Measurements from ENCODE around the gene CLCN6. TPM values are rescaled to one million over a fixed set of nuclear protein-coding genes. Genes with fewer than 3 reads are reported as not detected.

CLCN6 gene
- total and polyA plus RNA-seq, 2 of the 13 experiments (the other 11 are each of a cell fraction or from before 2014, with no cell fraction given), result 14.9 to 19.3 TPM

- no peak; the same call in 1 of the 2 replicates for TF ChIP-seq ZBTB33 (CRISPR knock-in tag; IDR thresholded peaks at IDR 0.05)
- no peak for TF ChIP-seq SETDB1 (CRISPR knock-in tag; IDR thresholded peaks at IDR 0.05; ENCODE audit: borderline replicate concordance)
- no peak for TF ChIP-seq CEBPB (IDR thresholded peaks at IDR 0.05; ENCODE audit: borderline replicate concordance, low read depth, low read length)
- TF ChIP-seq ZNF614 (CRISPR knock-in tag; IDR thresholded peaks at IDR 0.05; ENCODE audit: borderline replicate concordance), result peak; percentile 90; the same call in 1 of the 2 replicates
- TF ChIP-seq POLR2AphosphoS5 (IDR thresholded peaks at IDR 0.05; ENCODE audit: low read depth, low read length), result no peak
- peak; percentile 96 for TF ChIP-seq ARNT2 (CRISPR knock-in tag; IDR thresholded peaks at IDR 0.05; ENCODE audit: low read depth)
- peak; percentile 93 for TF ChIP-seq ZNF264 (CRISPR knock-in tag; IDR thresholded peaks at IDR 0.05)
- TF ChIP-seq MED8 (CRISPR knock-in tag; IDR thresholded peaks at IDR 0.05; ENCODE audit: insufficient replicate concordance), result no peak
- TF ChIP-seq GABPA (IDR thresholded peaks at IDR 0.05; ENCODE audit: low read depth, low read length), result no peak
- peak; percentile 28; the same call in 1 of the 2 replicates for TF ChIP-seq GABPA (CRISPR knock-in tag; IDR thresholded peaks at IDR 0.05; ENCODE audit: low read depth)
- peak; percentile 98 for TF ChIP-seq ETV6 (CRISPR knock-in tag; conservative IDR thresholded peaks at IDR 0.05)
- peak; percentile 95; the same call in 1 of the 2 replicates for TF ChIP-seq MTERF4 (CRISPR knock-in tag; IDR thresholded peaks at IDR 0.05)
- TF ChIP-seq SALL1 (CRISPR knock-in tag; IDR thresholded peaks at IDR 0.05), result peak; percentile 98
- peak; percentile 88; the same call in 1 of the 2 replicates for TF ChIP-seq ATF5 (CRISPR knock-in tag; IDR thresholded peaks at IDR 0.05; ENCODE audit: low read depth)
- peak; percentile 39; the same call in 1 of the 2 replicates for TF ChIP-seq TAF1 (CRISPR knock-in tag; IDR thresholded peaks at IDR 0.05)
- TF ChIP-seq ZSCAN21 (CRISPR knock-in tag; IDR thresholded peaks at IDR 0.05; ENCODE audit: borderline replicate concordance), result peak; percentile 97
- peak; percentile 89; the same call in 1 of the 2 replicates for TF ChIP-seq ZFYVE20 (CRISPR knock-in tag; IDR thresholded peaks at IDR 0.05; ENCODE audit: borderline replicate concordance, low read depth)
- TF ChIP-seq PRPF4 (IDR thresholded peaks at IDR 0.05; ENCODE audit: low read depth, low read length, poor library complexity, severe bottlenecking), result no peak
- peak; percentile 95 for TF ChIP-seq MEIS2 (CRISPR knock-in tag; IDR thresholded peaks at IDR 0.05)
- TF ChIP-seq NR2C2 (CRISPR knock-in tag; IDR thresholded peaks at IDR 0.05; ENCODE audit: borderline replicate concordance), result no peak
- no peak for TF ChIP-seq ZNF496 (CRISPR knock-in tag; IDR thresholded peaks at IDR 0.05; ENCODE audit: insufficient replicate concordance)
- peak; percentile 95 for TF ChIP-seq PBX3 (CRISPR knock-in tag; IDR thresholded peaks at IDR 0.05; ENCODE audit: borderline replicate concordance)
Measured at GRCh38 chr1:11858968-11859871, 53.2 kb downstream of the CLCN6 start (continued).

Measured in HepG2 (cell line).